ENCODE measurements around the gene STK36.

- no peak for TF ChIP-seq ZFP3 (CRISPR knock-in tag; IDR thresholded peaks at IDR 0.05)
- TF ChIP-seq ZNF8 (CRISPR knock-in tag; IDR thresholded peaks at IDR 0.05): no peak
- TF ChIP-seq ZFP30 (CRISPR knock-in tag; IDR thresholded peaks at IDR 0.05): no peak
- no peak for TF ChIP-seq PPARA (CRISPR knock-in tag; IDR thresholded peaks at IDR 0.05; ENCODE audit: borderline replicate concordance)
- no peak for TF ChIP-seq BACH2 (CRISPR knock-in tag; IDR thresholded peaks at IDR 0.05; ENCODE audit: borderline replicate concordance)
- no peak for TF ChIP-seq TSHZ2 (CRISPR knock-in tag; IDR thresholded peaks at IDR 0.05)
- no peak for TF ChIP-seq ARNTL (CRISPR knock-in tag; IDR thresholded peaks at IDR 0.05; ENCODE audit: borderline replicate concordance, low read depth)
- no peak for TF ChIP-seq CSRNP3 (CRISPR knock-in tag; IDR thresholded peaks at IDR 0.05)
- TF ChIP-seq ZNF565 (CRISPR knock-in tag; conservative IDR thresholded peaks at IDR 0.05; ENCODE audit: low read depth): no peak
- TF ChIP-seq CREB5 (CRISPR knock-in tag; IDR thresholded peaks at IDR 0.05; ENCODE audit: low read depth): no peak
These were observed 9.1 kb upstream of the STK36 start for GRCh38 chr2:218662827-218663226.
